ENCODE measurements around the gene C19orf38. TPM values are rescaled to one million over a fixed set of nuclear protein-coding genes. Genes with fewer than 3 reads are reported as not detected.

C19orf38 gene
- total and polyA plus RNA-seq, 9 of the 15 experiments (the other 6 are each of a cell fraction or from before 2014, with no cell fraction given) = 0.14 to 0.18 TPM; not detected in 7

- peak; percentile 92 to 100 (median 98) for DNase-seq (ENCODE audit: extremely low read depth in 1 of 4, low spot score in 3 of 4)
- ChIA-PET POLR2A (interaction anchor here (0.6 to 7.4 kb wide), 26 partner anchors 8 to 253 kb away, joined by 3 to 58 read pairs (median 4); partner anchors contain the start of genes C19orf38, DNM2, LDLR and QTRT1), CTCF (ENCODE audit: low intra/inter-chr PET ratio) (interaction anchor here (0.6 kb wide), 1 partner anchor 39 kb away, joined by 4 read pairs; no protein-coding TSS in a partner anchor)
- intact Hi-C loops (cut with micrococcal nuclease) = loop anchor here (1.0 kb wide), 1 partner anchor 119 kb away; no protein-coding TSS in a partner anchor
- in situ Hi-C loops (cut with MboI) = no loop called here
- WGBS (ENCODE audit: insufficient coverage, low coverage, missing lambda C conversion rate) = 0% methylated on average over 35 of the region's 50 CpGs
- peak; percentile 91 for ATAC-seq
- Histone ChIP-seq H3K36me3 (ENCODE audit: control insufficient read depth, insufficient read depth, low read length) (peaks cover 42% of the 10 kb centered on the region; the same call in 2 of the 3 replicates), H3K4me2 (ENCODE audit: insufficient read depth, low read length) (peak within 1 kb of the TSS; percentile 95), H3K27me3 (ENCODE audit: control insufficient read depth in 2 of 2, insufficient read depth in 2 of 2, low read length in 2 of 2) (no peaks in the 10 kb centered on the region), H2AFZ (ENCODE audit: low read depth, low read length) (peak within 1 kb of the TSS; percentile 96), H3K9me1 (ENCODE audit: control insufficient read depth, insufficient read depth, low read length) (no peaks in the 10 kb centered on the region), H3K9ac (ENCODE audit: insufficient read depth in 1 of 2, low read depth in 2 of 2, low read length in 2 of 2) (peak within 1 kb of the TSS; percentile 92 to 95), H3K4me1 (replicated peaks in 1 of 2; ENCODE audit: control insufficient read depth in 2 of 2, insufficient read depth in 2 of 2, low read length in 2 of 2) (peaks cover 17 to 51% of the 10 kb centered on the region in 2 experiments; a peak in 4 of 5 replicates), H3K9me3 (replicated peaks; ENCODE audit: control insufficient read depth, insufficient read depth, low read depth, low read length) (peaks cover 13% of the 10 kb centered on the region), H4K20me1 (replicated peaks; ENCODE audit: control insufficient read depth, insufficient read depth, low read length) (peaks cover 7% of the 10 kb centered on the region; the same call in 1 of the 2 replicates), H3K79me2 (ENCODE audit: control insufficient read depth, insufficient read depth, low read length) (peaks cover 7% of the 10 kb centered on the region; the same call in 2 of the 3 replicates), H3K4me3 (peak within 1 kb of the TSS; percentile 63), H3K27ac (ENCODE audit: extremely low read depth, low read depth, low read length) (peak within 1 kb of the TSS; percentile 97)
- FAIRE-seq = no peak
- no TSS peak for BruUV-seq (replicated peaks)
- TF ChIP-seq NBN (IDR thresholded peaks at IDR 0.05; ENCODE audit: low read depth) = peak; percentile 47
- TF ChIP-seq RBM22 (IDR thresholded peaks at IDR 0.05; ENCODE audit: low read depth, low read length, poor library complexity, severe bottlenecking) = peak; percentile 97
- TF ChIP-seq RCOR1 (IDR thresholded peaks at IDR 0.05; ENCODE audit: borderline replicate concordance in 1 of 2, low read depth in 2 of 2, low read length in 2 of 2) = no peak; a peak in 1 of 4 replicates
- TF ChIP-seq FOS (IDR thresholded peaks at IDR 0.05; ENCODE audit: extremely low read depth, insufficient read length) = peak; percentile 1
- TF ChIP-seq GABPB2 (CRISPR knock-in tag; conservative IDR thresholded peaks at IDR 0.05) = no peak
- TF ChIP-seq, protein P1, sequence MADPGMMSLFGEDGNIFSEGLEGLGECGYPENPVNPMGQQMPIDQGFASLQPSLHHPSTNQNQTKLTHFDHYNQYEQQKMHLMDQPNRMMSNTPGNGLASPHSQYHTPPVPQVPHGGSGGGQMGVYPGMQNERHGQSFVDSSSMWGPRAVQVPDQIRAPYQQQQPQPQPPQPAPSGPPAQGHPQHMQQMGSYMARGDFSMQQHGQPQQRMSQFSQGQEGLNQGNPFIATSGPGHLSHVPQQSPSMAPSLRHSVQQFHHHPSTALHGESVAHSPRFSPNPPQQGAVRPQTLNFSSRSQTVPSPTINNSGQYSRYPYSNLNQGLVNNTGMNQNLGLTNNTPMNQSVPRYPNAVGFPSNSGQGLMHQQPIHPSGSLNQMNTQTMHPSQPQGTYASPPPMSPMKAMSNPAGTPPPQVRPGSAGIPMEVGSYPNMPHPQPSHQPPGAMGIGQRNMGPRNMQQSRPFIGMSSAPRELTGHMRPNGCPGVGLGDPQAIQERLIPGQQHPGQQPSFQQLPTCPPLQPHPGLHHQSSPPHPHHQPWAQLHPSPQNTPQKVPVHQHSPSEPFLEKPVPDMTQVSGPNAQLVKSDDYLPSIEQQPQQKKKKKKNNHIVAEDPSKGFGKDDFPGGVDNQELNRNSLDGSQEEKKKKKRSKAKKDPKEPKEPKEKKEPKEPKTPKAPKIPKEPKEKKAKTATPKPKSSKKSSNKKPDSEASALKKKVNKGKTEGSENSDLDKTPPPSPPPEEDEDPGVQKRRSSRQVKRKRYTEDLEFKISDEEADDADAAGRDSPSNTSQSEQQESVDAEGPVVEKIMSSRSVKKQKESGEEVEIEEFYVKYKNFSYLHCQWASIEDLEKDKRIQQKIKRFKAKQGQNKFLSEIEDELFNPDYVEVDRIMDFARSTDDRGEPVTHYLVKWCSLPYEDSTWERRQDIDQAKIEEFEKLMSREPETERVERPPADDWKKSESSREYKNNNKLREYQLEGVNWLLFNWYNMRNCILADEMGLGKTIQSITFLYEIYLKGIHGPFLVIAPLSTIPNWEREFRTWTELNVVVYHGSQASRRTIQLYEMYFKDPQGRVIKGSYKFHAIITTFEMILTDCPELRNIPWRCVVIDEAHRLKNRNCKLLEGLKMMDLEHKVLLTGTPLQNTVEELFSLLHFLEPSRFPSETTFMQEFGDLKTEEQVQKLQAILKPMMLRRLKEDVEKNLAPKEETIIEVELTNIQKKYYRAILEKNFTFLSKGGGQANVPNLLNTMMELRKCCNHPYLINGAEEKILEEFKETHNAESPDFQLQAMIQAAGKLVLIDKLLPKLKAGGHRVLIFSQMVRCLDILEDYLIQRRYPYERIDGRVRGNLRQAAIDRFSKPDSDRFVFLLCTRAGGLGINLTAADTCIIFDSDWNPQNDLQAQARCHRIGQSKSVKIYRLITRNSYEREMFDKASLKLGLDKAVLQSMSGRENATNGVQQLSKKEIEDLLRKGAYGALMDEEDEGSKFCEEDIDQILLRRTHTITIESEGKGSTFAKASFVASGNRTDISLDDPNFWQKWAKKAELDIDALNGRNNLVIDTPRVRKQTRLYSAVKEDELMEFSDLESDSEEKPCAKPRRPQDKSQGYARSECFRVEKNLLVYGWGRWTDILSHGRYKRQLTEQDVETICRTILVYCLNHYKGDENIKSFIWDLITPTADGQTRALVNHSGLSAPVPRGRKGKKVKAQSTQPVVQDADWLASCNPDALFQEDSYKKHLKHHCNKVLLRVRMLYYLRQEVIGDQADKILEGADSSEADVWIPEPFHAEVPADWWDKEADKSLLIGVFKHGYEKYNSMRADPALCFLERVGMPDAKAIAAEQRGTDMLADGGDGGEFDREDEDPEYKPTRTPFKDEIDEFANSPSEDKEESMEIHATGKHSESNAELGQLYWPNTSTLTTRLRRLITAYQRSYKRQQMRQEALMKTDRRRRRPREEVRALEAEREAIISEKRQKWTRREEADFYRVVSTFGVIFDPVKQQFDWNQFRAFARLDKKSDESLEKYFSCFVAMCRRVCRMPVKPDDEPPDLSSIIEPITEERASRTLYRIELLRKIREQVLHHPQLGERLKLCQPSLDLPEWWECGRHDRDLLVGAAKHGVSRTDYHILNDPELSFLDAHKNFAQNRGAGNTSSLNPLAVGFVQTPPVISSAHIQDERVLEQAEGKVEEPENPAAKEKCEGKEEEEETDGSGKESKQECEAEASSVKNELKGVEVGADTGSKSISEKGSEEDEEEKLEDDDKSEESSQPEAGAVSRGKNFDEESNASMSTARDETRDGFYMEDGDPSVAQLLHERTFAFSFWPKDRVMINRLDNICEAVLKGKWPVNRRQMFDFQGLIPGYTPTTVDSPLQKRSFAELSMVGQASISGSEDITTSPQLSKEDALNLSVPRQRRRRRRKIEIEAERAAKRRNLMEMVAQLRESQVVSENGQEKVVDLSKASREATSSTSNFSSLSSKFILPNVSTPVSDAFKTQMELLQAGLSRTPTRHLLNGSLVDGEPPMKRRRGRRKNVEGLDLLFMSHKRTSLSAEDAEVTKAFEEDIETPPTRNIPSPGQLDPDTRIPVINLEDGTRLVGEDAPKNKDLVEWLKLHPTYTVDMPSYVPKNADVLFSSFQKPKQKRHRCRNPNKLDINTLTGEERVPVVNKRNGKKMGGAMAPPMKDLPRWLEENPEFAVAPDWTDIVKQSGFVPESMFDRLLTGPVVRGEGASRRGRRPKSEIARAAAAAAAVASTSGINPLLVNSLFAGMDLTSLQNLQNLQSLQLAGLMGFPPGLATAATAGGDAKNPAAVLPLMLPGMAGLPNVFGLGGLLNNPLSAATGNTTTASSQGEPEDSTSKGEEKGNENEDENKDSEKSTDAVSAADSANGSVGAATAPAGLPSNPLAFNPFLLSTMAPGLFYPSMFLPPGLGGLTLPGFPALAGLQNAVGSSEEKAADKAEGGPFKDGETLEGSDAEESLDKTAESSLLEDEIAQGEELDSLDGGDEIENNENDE (IDR thresholded peaks at IDR 0.05; ENCODE audit: low read depth, low read length) = no peak
- no peak for TF ChIP-seq HSF4 (CRISPR knock-in tag; IDR thresholded peaks at IDR 0.05; ENCODE audit: borderline replicate concordance)
Measured at GRCh38 chr19:10835754-10836478, 12.3 kb upstream of the C19orf38 start, which contains the start of gene TMED1. Gene TMED1 (minus strand): TSS chr19:10836212. CDS start chr19:10836191, 21 bp downstream.

All from K562 (cell line).